ENCODE data around the gene UVRAG. TPM values are rescaled to one million over a fixed set of nuclear protein-coding genes. Genes with fewer than 3 reads are reported as not detected.

UVRAG gene
- total and polyA plus RNA-seq, 4 donors = 4.4 to 15.1 (median 10.0) TPM

GRCh38 chr11:75839851-75840250 lies 24.8 kb downstream of the UVRAG start:
- Histone ChIP-seq H3K36me3 (ENCODE audit: control insufficient read depth in 4 of 4, insufficient read depth in 3 of 4, low read depth in 1 of 4, low read length in 3 of 4) (no peaks in the 10 kb centered on the region), H3K27ac (ENCODE audit: low read depth in 1 of 2, low read length in 2 of 2) (no peak overlapping the region), H3K4me1 (ENCODE audit: control insufficient read depth in 4 of 4, insufficient read depth in 4 of 4, low read length in 3 of 4) (peaks cover 0 to 4% (median 2%) of the 10 kb centered on the region in 4 donors), H3K9me3 (ENCODE audit: control insufficient read depth in 4 of 4, low read length in 3 of 4) (no peaks in the 10 kb centered on the region), H3K9ac (ENCODE audit: low read depth in 1 of 2, low read length in 2 of 2) (no peak overlapping the region), H3K27me3 (ENCODE audit: control insufficient read depth in 4 of 4, insufficient read depth in 4 of 4, low read length in 3 of 4) (no peaks in the 10 kb centered on the region), H3K4me3 (ENCODE audit: low read depth in 1 of 3, low read length in 3 of 3) (no peak overlapping the region)
- TF ChIP-seq CTCF (IDR thresholded peaks at IDR 0.05; ENCODE audit: low read depth, low read length, missing input control) (no peak), RXRA (IDR thresholded peaks at IDR 0.05) (no peak), SP1 (IDR thresholded peaks at IDR 0.05) (no peak), FOXA2 (IDR thresholded peaks at IDR 0.05) (no peak), NR2F2 (IDR thresholded peaks at IDR 0.05) (no peak), HNF4G (IDR thresholded peaks at IDR 0.05) (no peak), YY1 (IDR thresholded peaks at IDR 0.05) (no peak), ATF3 (IDR thresholded peaks at IDR 0.05) (no peak), GABPA (IDR thresholded peaks at IDR 0.05 in 1 of 2, conservative IDR thresholded peaks at IDR 0.05 in 1 of 2) (no peak), FOXA1 (IDR thresholded peaks at IDR 0.05) (no peak)
- no peak for DNase-seq (ENCODE audit: low spot score)

- no peak for TF ChIP-seq HNF4A (conservative IDR thresholded peaks at IDR 0.05)
- TF ChIP-seq RAD21 (IDR thresholded peaks at IDR 0.05) = no peak
- TF ChIP-seq ATF3 (IDR thresholded peaks at IDR 0.05) = no peak
- no peak for TF ChIP-seq NR2F2 (IDR thresholded peaks at IDR 0.05)
- TF ChIP-seq TAF1 (conservative IDR thresholded peaks at IDR 0.05) = no peak
- TF ChIP-seq FOXA2 (IDR thresholded peaks at IDR 0.05) = no peak
- no peak for TF ChIP-seq HNF4G (IDR thresholded peaks at IDR 0.05)
- no peak for TF ChIP-seq SP1 (IDR thresholded peaks at IDR 0.05)
- TF ChIP-seq RXRA (IDR thresholded peaks at IDR 0.05) = no peak
- TF ChIP-seq FOXA1 (IDR thresholded peaks at IDR 0.05) = no peak
- TF ChIP-seq ZBTB33 (IDR thresholded peaks at IDR 0.05) = no peak
- no peak for TF ChIP-seq EGR1 (IDR thresholded peaks at IDR 0.05; ENCODE audit: low read depth in 2 of 2)
- TF ChIP-seq REST (IDR thresholded peaks at IDR 0.05) = no peak
- no peak for TF ChIP-seq YY1 (IDR thresholded peaks at IDR 0.05)
- no peak for TF ChIP-seq MAX (IDR thresholded peaks at IDR 0.05)
- TF ChIP-seq CTCF (IDR thresholded peaks at IDR 0.05; ENCODE audit: low read depth, low read length, missing input control) = no peak
- TF ChIP-seq JUND (IDR thresholded peaks at IDR 0.05) = no peak
- Histone ChIP-seq H3K4me1 (ENCODE audit: control insufficient read depth in 4 of 4, insufficient read depth in 4 of 4, low read length in 3 of 4) (peaks cover 0 to 4% (median 2%) of the 10 kb centered on the region in 4 donors), H3K27ac (ENCODE audit: low read depth in 1 of 2, low read length in 2 of 2) (no peak overlapping the region), H3K36me3 (ENCODE audit: control insufficient read depth in 4 of 4, insufficient read depth in 3 of 4, low read depth in 1 of 4, low read length in 3 of 4) (no peaks in the 10 kb centered on the region), H3K9ac (ENCODE audit: low read depth in 1 of 2, low read length in 2 of 2) (no peak overlapping the region), H3K4me3 (ENCODE audit: low read depth in 1 of 3, low read length in 3 of 3) (no peak overlapping the region), H3K9me3 (ENCODE audit: control insufficient read depth in 4 of 4, low read length in 3 of 4) (no peaks in the 10 kb centered on the region), H3K27me3 (ENCODE audit: control insufficient read depth in 4 of 4, insufficient read depth in 4 of 4, low read length in 3 of 4) (no peaks in the 10 kb centered on the region)
- DNase-seq (ENCODE audit: low spot score) = no peak
- 35% methylated on average over 1 of the region's 1 CpG for WGBS
These were observed 25.5 kb downstream of the UVRAG start for GRCh38 chr11:75840522-75840921.
